HEK293 (cell line): ENCODE data around the gene PSTPIP2.
"Not testable (repeated sequence)": the region's sequence is repeated elsewhere in the genome, so short reads cannot be mapped to it uniquely, and the experiment has no call there.

Experiments
- CTCF ChIA-PET: fragments of 350-600 bp; formaldehyde crosslinking; extraction: SDS; loops from one replicate; lab custom pipeline; 2021; ENCODE audit warnings: antibody characterized with exemption; lab: Yijun Ruan, JAX
- POLR2A ChIA-PET: fragments of 300-600 bp; formaldehyde crosslinking; extraction: SDS; loops from one replicate; lab custom pipeline; 2020; ENCODE audit warnings: antibody characterized with exemption, inconsistent platforms; lab: Yijun Ruan, JAX
- H3K27ac ChIP-seq: fragments of 200-500 bp; sonication (Bioruptor generic); 2 replicates; pipeline ENCODE4 v1.5.1; 2014; ENCODE audit warnings: low read depth, low read length, control low read depth, inconsistent platforms; ENCODE audit errors: extremely low read depth
- H3K36me3 ChIP-seq, 2 experiments: fragments of 200-500 bp in 1 of 2; sonication (Bioruptor generic) in 1 of 2; 1 replicate in 1 of 2; 2 replicates in 1 of 2; pipeline ENCODE4 v1.5.1; 2014 to 2017; ENCODE audit warnings: inconsistent platforms in 2 of 2, low read length in 2 of 2; ENCODE audit not compliant: control insufficient read depth in 2 of 2, insufficient read depth in 1 of 2
- H3K4me1 ChIP-seq: fragments of 200-500 bp; sonication (Bioruptor generic); 2 replicates; pipeline ENCODE4 v1.5.1; 2014; ENCODE audit warnings: mild to moderate bottlenecking, low read length, inconsistent platforms; ENCODE audit not compliant: control insufficient read depth, insufficient read depth
- H3K4me3 ChIP-seq: 2 replicates; pipeline ENCODE4 v1.5.1; 2011; ENCODE audit warnings: low read depth, mild to moderate bottlenecking, control low read depth, low read length, moderate library complexity
- H3K9me3 ChIP-seq: fragments of 200-500 bp; sonication (Bioruptor generic); 2 replicates; pipeline ENCODE4 v1.5.1; 2014; ENCODE audit warnings: low read depth, low read length, inconsistent platforms; ENCODE audit not compliant: control insufficient read depth, insufficient read depth
- BCL6B ChIP-seq: fragments of 450-650 bp; formaldehyde crosslinking; IDR thresholded peaks from 2 replicates; pipeline ENCODE4 v1.5.1; 2017; ENCODE audit warnings: missing biosample characterization, missing genetic modification characterization
- EGR2 ChIP-seq: fragments of 450-650 bp; formaldehyde crosslinking; IDR thresholded peaks from 2 replicates; pipeline ENCODE4 v1.5.1; 2016; ENCODE audit warnings: low read depth, missing biosample characterization, missing genetic modification characterization
- HIC1 ChIP-seq: fragments of 450-650 bp; formaldehyde crosslinking; IDR thresholded peaks from 2 replicates; pipeline ENCODE4 v1.5.1; 2016; ENCODE audit warnings: missing biosample characterization, missing genetic modification characterization
- KLF10 ChIP-seq: fragments of 450-650 bp; IDR thresholded peaks from 2 replicates; pipeline ENCODE4 v1.5.1; 2018; ENCODE audit warnings: missing biosample characterization, mild to moderate bottlenecking, missing genetic modification characterization
- REPIN1 ChIP-seq: fragments of 450-650 bp; formaldehyde crosslinking; IDR thresholded peaks from 2 replicates; pipeline ENCODE4 v1.5.1; 2017; ENCODE audit warnings: missing biosample characterization, missing genetic modification characterization, low read depth
- YY1 ChIP-seq: fragments of 450-650 bp; formaldehyde crosslinking; IDR thresholded peaks from 2 replicates; pipeline ENCODE4 v1.5.1; 2018; ENCODE audit warnings: missing biosample characterization, missing genetic modification characterization
- ZBTB21 ChIP-seq: fragments of 450-650 bp; formaldehyde crosslinking; IDR thresholded peaks from 2 replicates; pipeline ENCODE4 v1.5.1; 2017; ENCODE audit warnings: missing biosample characterization, missing genetic modification characterization
- ZBTB6 ChIP-seq: fragments of 450-650 bp; formaldehyde crosslinking; IDR thresholded peaks from 2 replicates; pipeline ENCODE4 v1.5.1; 2017; ENCODE audit warnings: missing biosample characterization, missing genetic modification characterization
- ZNF10 ChIP-seq: fragments of 450-650 bp; formaldehyde crosslinking; IDR thresholded peaks from 2 replicates; pipeline ENCODE4 v1.5.1; 2017; ENCODE audit warnings: missing biosample characterization, missing genetic modification characterization
- ZNF140 ChIP-seq: fragments of 450-650 bp; formaldehyde crosslinking; IDR thresholded peaks from 2 replicates; pipeline ENCODE4 v1.5.1; 2016; ENCODE audit warnings: missing biosample characterization, missing genetic modification characterization
- ZNF214 ChIP-seq: fragments of 450-650 bp; formaldehyde crosslinking; IDR thresholded peaks from 2 replicates; pipeline ENCODE4 v1.5.1; 2017; ENCODE audit warnings: missing biosample characterization, mild to moderate bottlenecking, missing genetic modification characterization, borderline replicate concordance
- ZNF223 ChIP-seq: fragments of 450-650 bp; formaldehyde crosslinking; IDR thresholded peaks from 2 replicates; pipeline ENCODE4 v1.5.1; 2016; ENCODE audit warnings: missing biosample characterization, missing genetic modification characterization
- ZNF24 ChIP-seq: fragments of 450-650 bp; formaldehyde crosslinking; IDR thresholded peaks from 2 replicates; pipeline ENCODE4 v1.5.1; 2016; ENCODE audit warnings: missing biosample characterization, missing genetic modification characterization
- ZNF37A ChIP-seq: fragments of 450-650 bp; IDR thresholded peaks from 2 replicates; pipeline ENCODE4 v1.5.1; 2018; ENCODE audit warnings: missing biosample characterization, missing genetic modification characterization
- ZNF529 ChIP-seq: fragments of 450-650 bp; formaldehyde crosslinking; IDR thresholded peaks from 2 replicates; pipeline ENCODE4 v1.5.1; 2017; ENCODE audit warnings: missing genetic modification characterization, missing biosample characterization; ENCODE audit not compliant: insufficient replicate concordance
- ZNF549 ChIP-seq: fragments of 450-650 bp; IDR thresholded peaks from 2 replicates; pipeline ENCODE4 v1.5.1; 2018; ENCODE audit warnings: missing biosample characterization, missing genetic modification characterization, mild to moderate bottlenecking, inconsistent platforms, moderate library complexity
- ZNF561 ChIP-seq: fragments of 450-650 bp; IDR thresholded peaks from 2 replicates; pipeline ENCODE4 v1.5.1; 2018; ENCODE audit warnings: missing biosample characterization, missing genetic modification characterization, borderline replicate concordance
- ZNF600 ChIP-seq: fragments of 450-650 bp; formaldehyde crosslinking; IDR thresholded peaks from 2 replicates; pipeline ENCODE4 v1.5.1; 2016; ENCODE audit warnings: missing biosample characterization, missing genetic modification characterization
- ZNF624 ChIP-seq: fragments of 450-650 bp; formaldehyde crosslinking; IDR thresholded peaks from 2 replicates; pipeline ENCODE4 v1.5.1; 2017; ENCODE audit warnings: missing biosample characterization, missing genetic modification characterization
- ZNF629 ChIP-seq: fragments of 450-650 bp; formaldehyde crosslinking; IDR thresholded peaks from 2 replicates; pipeline ENCODE4 v1.5.1; 2017; ENCODE audit warnings: missing biosample characterization, missing genetic modification characterization
- ZNF654 ChIP-seq: fragments of 450-650 bp; formaldehyde crosslinking; IDR thresholded peaks from 2 replicates; pipeline ENCODE4 v1.5.1; 2016; ENCODE audit warnings: low read depth, missing biosample characterization, missing genetic modification characterization
- ZNF747 ChIP-seq: fragments of 450-650 bp; formaldehyde crosslinking; IDR thresholded peaks from 2 replicates; pipeline ENCODE4 v1.5.1; 2016; ENCODE audit warnings: missing biosample characterization, missing genetic modification characterization
- ZNF768 ChIP-seq: fragments of 450-650 bp; formaldehyde crosslinking; IDR thresholded peaks from 2 replicates; pipeline ENCODE4 v1.5.1; 2018; ENCODE audit warnings: missing biosample characterization, mild to moderate bottlenecking, missing genetic modification characterization
- ZSCAN16 ChIP-seq: fragments of 450-650 bp; formaldehyde crosslinking; IDR thresholded peaks from 2 replicates; pipeline ENCODE4 v1.5.1; 2016; ENCODE audit warnings: missing biosample characterization, missing genetic modification characterization

PSTPIP2 gene

GRCh38 chr18:46095532-46095931 is 23.5 kb upstream of the PSTPIP2 start:
- Histone ChIP-seq H3K4me1 (peaks cover 7% of the 10 kb centered on the region; the same call in 1 of the 2 replicates), H3K4me3 (no peak overlapping the region), H3K27ac (no peak overlapping the region), H3K36me3 (peaks cover 43 to 53% of the 10 kb centered on the region in 2 experiments), H3K9me3 (no peaks in the 10 kb centered on the region)
- TF ChIP-seq ZNF561 (tag by site-specific recombination) (no peak), ZNF10 (tag by site-specific recombination) (no peak), KLF10 (no peak), ZBTB21 (no peak), ZNF624 (tag by site-specific recombination) (no peak), ZNF654 (tag by site-specific recombination) (no peak), ZNF37A (tag by site-specific recombination) (no peak), BCL6B (no peak), ZNF140 (tag by site-specific recombination) (no peak), ZNF223 (tag by site-specific recombination) (no peak), YY1 (tag by site-specific recombination) (no peak)
- CTCF ChIA-PET: no interaction called here
- POLR2A ChIA-PET: no interaction called here

- H3K4me3 ChIP-seq, H3K9me3 ChIP-seq, H3K4me1 ChIP-seq, H3K27ac ChIP-seq, POLR2A ChIA-PET: not testable (repeated sequence)
- H3K36me3 ChIP-seq: peaks cover 93 to 97% of the 10 kb centered on the region in 2 experiments
- CTCF ChIA-PET: interaction anchor here (0.6 kb wide), 1 partner anchor 298 kb away, joined by 4 read pairs; no protein-coding TSS in a partner anchor
These were observed 16.4 kb upstream of the PSTPIP2 start for GRCh38 chr18:46088501-46088900.

- POLR2A ChIA-PET: interaction anchor here (0.9 to 1.3 kb wide), 2 partner anchors 14 to 89 kb away, joined by 3 to 5 read pairs; partner anchors contain the start of gene ATP5F1A
- H3K27ac ChIP-seq: no peak overlapping the region
- H3K4me3 ChIP-seq: no peak overlapping the region
- TF ChIP-seq ZNF214: no peak
- no peak for TF ChIP-seq ZNF600 (tag by site-specific recombination)
- no peak for TF ChIP-seq ZSCAN16 (tag by site-specific recombination)
- TF ChIP-seq ZNF747 (tag by site-specific recombination): no peak
- no peak for TF ChIP-seq HIC1 (tag by site-specific recombination)
- TF ChIP-seq ZNF549 (tag by site-specific recombination): no peak
- no peak for TF ChIP-seq ZNF629 (tag by site-specific recombination)
- no peak for TF ChIP-seq ZNF24
- no peak for TF ChIP-seq ZBTB6 (tag by site-specific recombination)
- no peak for TF ChIP-seq REPIN1 (tag by site-specific recombination)
- TF ChIP-seq ZNF768 (tag by site-specific recombination): no peak
- no peak for TF ChIP-seq EGR2 (tag by site-specific recombination)
- TF ChIP-seq ZNF529 (tag by site-specific recombination): no peak
- CTCF ChIA-PET: interaction anchor here (0.6 to 2.2 kb wide), 3 partner anchors 11 to 309 kb away, joined by 3 to 10 read pairs (median 3); no protein-coding TSS in a partner anchor
- peaks cover 91 to 93% of the 10 kb centered on the region in 2 experiments for H3K36me3 ChIP-seq
- H3K9me3 ChIP-seq: no peaks in the 10 kb centered on the region
- H3K4me1 ChIP-seq: no peaks in the 10 kb centered on the region
These were observed 12.4 kb upstream of the PSTPIP2 start for GRCh38 chr18:46084431-46084830.
